WTC11 (cell line): Measurements from ENCODE around the gene RNF10. TPM values are rescaled to one million over a fixed set of nuclear protein-coding genes. Genes with fewer than 3 reads are reported as not detected.

Experiments
- ATAC-seq: fragments of 200-7000 bp; cut with Tn5 transposase; 2 replicates; pipeline ENCODE4 v1.10.0; 2021; ENCODE audit warnings: mild to moderate bottlenecking, moderate library complexity
- CTCF ChIA-PET: fragments of 300-600 bp; sonication (Branson Sonifier 250); formaldehyde crosslinking; loops from one replicate; lab custom pipeline; 2021; ENCODE audit warnings: antibody characterized with exemption; lab: Charles Lee
- POLR2A ChIA-PET: fragments of 350-600 bp; sonication (Branson Sonifier 250); formaldehyde crosslinking; loops from one replicate; lab custom pipeline; 2021; ENCODE audit warnings: antibody characterized with exemption; lab: Charles Lee
- DNase-seq: peaks from one replicate; pipeline ENCODE4 v3.0.0; 2021; ENCODE audit warnings: low spot score
- H3K27ac Mint-ChIP-seq: 2 replicates; pipeline ENCODE4 v1.8.0; 2021; ENCODE audit warnings: mixed read lengths
- H3K27me3 Mint-ChIP-seq: 2 replicates; pipeline ENCODE4 v1.8.0; 2021; ENCODE audit warnings: low read depth, mild to moderate bottlenecking, moderate library complexity, mixed read lengths
- H3K36me3 Mint-ChIP-seq: 2 replicates; pipeline ENCODE4 v1.8.0; 2021; ENCODE audit warnings: mixed read lengths
- H3K4me1 Mint-ChIP-seq: 2 replicates; pipeline ENCODE4 v1.8.0; 2022; ENCODE audit warnings: mixed read lengths
- H3K4me3 Mint-ChIP-seq: 2 replicates; pipeline ENCODE4 v1.8.0; 2021; ENCODE audit warnings: mild to moderate bottlenecking, moderate library complexity, mixed read lengths
- H3K9me3 Mint-ChIP-seq: 2 replicates; pipeline ENCODE4 v1.8.0; 2021; ENCODE audit warnings: mixed read lengths
- AFF4 ChIP-seq: sonication (generic); formaldehyde crosslinking; IDR thresholded peaks from 2 replicates; pipeline ENCODE4 v1.8.1; 2023; ENCODE audit warnings: mild to moderate bottlenecking, missing genetic modification reagents, borderline replicate concordance
- CDX4 ChIP-seq: fragments of 250-450 bp; sonication (Bioruptor Pico); IDR thresholded peaks from 2 replicates; pipeline ENCODE4 v1.9.0; 2021; ENCODE audit warnings: moderate library complexity, mild to moderate bottlenecking, inconsistent platforms, borderline replicate concordance
- CTCF ChIP-seq: fragments of 200-600 bp; IDR thresholded peaks from 2 replicates; pipeline ENCODE4 v1.8.0; 2022; ENCODE audit warnings: antibody characterized with exemption
- E2F4 ChIP-seq: sonication (generic); formaldehyde crosslinking; IDR thresholded peaks from 2 replicates; pipeline ENCODE4 v1.8.1; 2022; ENCODE audit warnings: low read depth, mild to moderate bottlenecking, moderate library complexity, missing genetic modification reagents, borderline replicate concordance
- ELF4 ChIP-seq: sonication (generic); formaldehyde crosslinking; IDR thresholded peaks from 2 replicates; pipeline ENCODE4 v1.8.1; 2022; ENCODE audit warnings: low read depth, mild to moderate bottlenecking, moderate library complexity, missing genetic modification reagents
- ERG ChIP-seq: fragments of 250-450 bp; sonication (Bioruptor Pico); IDR thresholded peaks from 2 replicates; pipeline ENCODE4 v1.8.0; 2021; ENCODE audit warnings: mild to moderate bottlenecking
- ETV6 ChIP-seq: sonication (generic); formaldehyde crosslinking; IDR thresholded peaks from 2 replicates; pipeline ENCODE4 v1.8.1; 2022; ENCODE audit warnings: mild to moderate bottlenecking, missing genetic modification reagents
- FOXK1 ChIP-seq: sonication (generic); formaldehyde crosslinking; IDR thresholded peaks from 2 replicates; pipeline ENCODE4 v1.8.0; 2022; ENCODE audit warnings: mild to moderate bottlenecking, moderate library complexity, missing genetic modification reagents
- IRF2 ChIP-seq: sonication (generic); formaldehyde crosslinking; IDR thresholded peaks from 2 replicates; pipeline ENCODE4 v1.8.0; 2022; ENCODE audit warnings: low read depth, missing genetic modification reagents, borderline replicate concordance
- JAZF1 ChIP-seq: fragments of 250-450 bp; sonication (Bioruptor Pico); IDR thresholded peaks from 2 replicates; pipeline ENCODE4 v1.9.0; 2021; ENCODE audit warnings: moderate library complexity, mild to moderate bottlenecking, inconsistent platforms
- MYBL2 ChIP-seq: sonication (generic); formaldehyde crosslinking; IDR thresholded peaks from 2 replicates; pipeline ENCODE4 v1.8.1; 2023; ENCODE audit warnings: mild to moderate bottlenecking, moderate library complexity, missing genetic modification reagents
- RELA ChIP-seq: sonication (generic); formaldehyde crosslinking; IDR thresholded peaks from 2 replicates; pipeline ENCODE4 v1.8.1; 2022; ENCODE audit warnings: missing genetic modification reagents, mild to moderate bottlenecking, borderline replicate concordance
- RORB ChIP-seq: fragments of 250-450 bp; sonication (Bioruptor Pico); IDR thresholded peaks from 2 replicates; pipeline ENCODE4 v1.9.0; 2021; ENCODE audit warnings: mild to moderate bottlenecking
- SMAD3 ChIP-seq: sonication (generic); formaldehyde crosslinking; IDR thresholded peaks from 2 replicates; pipeline ENCODE4 v1.8.0; 2022; ENCODE audit warnings: missing genetic modification reagents, mild to moderate bottlenecking, borderline replicate concordance
- STAT6 ChIP-seq: sonication (generic); formaldehyde crosslinking; conservative IDR thresholded peaks from 2 replicates; pipeline ENCODE4 v1.8.1; 2023; ENCODE audit warnings: mild to moderate bottlenecking, low read depth, missing genetic modification reagents, moderate library complexity
- ZBTB21 ChIP-seq: sonication (generic); formaldehyde crosslinking; IDR thresholded peaks from 2 replicates; pipeline ENCODE4 v1.8.1; 2023; ENCODE audit warnings: mild to moderate bottlenecking, missing genetic modification reagents, borderline replicate concordance
- ZMAT4 ChIP-seq: fragments of 250-450 bp; sonication (Bioruptor Pico); IDR thresholded peaks from 2 replicates; pipeline ENCODE4 v1.9.0; 2021; ENCODE audit warnings: mild to moderate bottlenecking
- ZNF138 ChIP-seq: sonication (generic); formaldehyde crosslinking; conservative IDR thresholded peaks from 2 replicates; pipeline ENCODE4 v1.8.1; 2022; ENCODE audit warnings: mild to moderate bottlenecking, moderate library complexity, missing genetic modification reagents
- ZNF219 ChIP-seq: sonication (generic); formaldehyde crosslinking; IDR thresholded peaks from 2 replicates; pipeline ENCODE4 v1.8.0; 2023; ENCODE audit warnings: missing genetic modification reagents, mild to moderate bottlenecking, borderline replicate concordance
- ZNF396 ChIP-seq: fragments of 250-450 bp; sonication (Bioruptor Pico); IDR thresholded peaks from 2 replicates; pipeline ENCODE4 v1.8.0; 2021; ENCODE audit warnings: mild to moderate bottlenecking, moderate library complexity, borderline replicate concordance
- ZNF671 ChIP-seq: fragments of 250-450 bp; sonication (Bioruptor Pico); IDR thresholded peaks from 2 replicates; pipeline ENCODE4 v1.8.0; 2021; ENCODE audit warnings: mild to moderate bottlenecking
- ZSCAN18 ChIP-seq: fragments of 250-450 bp; sonication (Bioruptor Pico); IDR thresholded peaks from 2 replicates; pipeline ENCODE4 v2.1.2; 2022; ENCODE audit warnings: mild to moderate bottlenecking, moderate library complexity
- total RNA-seq: library from RNA; stranded (reverse); gene quantifications from 3 replicates; pipeline ENCODE4 v1.2.3, GENCODE V29; 2021

The RNF10 gene
- total RNA-seq, 1 experiment from 2014 or later, result 160 TPM

- Mint-ChIP-seq H3K36me3 (peaks cover 33% of the 10 kb centered on the region), H3K9me3 (no peaks in the 10 kb centered on the region), H3K27me3 (no peaks in the 10 kb centered on the region), H3K4me3 (no peak overlapping the region), H3K27ac (no peak overlapping the region), H3K4me1 (no peaks in the 10 kb centered on the region)
- DNase-seq, result no peak
- ChIA-PET CTCF (no interaction called here), POLR2A (no interaction called here)
- TF ChIP-seq ZMAT4 (CRISPR knock-in tag) (no peak), ZNF396 (CRISPR knock-in tag) (no peak), FOXK1 (CRISPR knock-in tag) (no peak), SMAD3 (CRISPR knock-in tag) (no peak), IRF2 (no peak), ZNF671 (CRISPR knock-in tag) (no peak), ZNF138 (CRISPR knock-in tag) (no peak), ZSCAN18 (no peak), ERG (no peak), ZBTB21 (CRISPR knock-in tag) (no peak), ETV6 (CRISPR knock-in tag) (no peak), ELF4 (CRISPR knock-in tag) (no peak), RELA (no peak), MYBL2 (no peak), ZNF219 (CRISPR knock-in tag) (no peak), AFF4 (CRISPR knock-in tag) (no peak), STAT6 (no peak)
- no peak for ATAC-seq
Observed at GRCh38 chr12:120554678-120555077, 20.5 kb downstream of the RNF10 start.

GRCh38 chr12:120557589-120557988 lies 23.4 kb downstream of the RNF10 start:
- Mint-ChIP-seq H3K4me1 (no peaks in the 10 kb centered on the region), H3K27me3 (no peaks in the 10 kb centered on the region), H3K4me3 (no peak overlapping the region), H3K27ac (no peak overlapping the region), H3K36me3 (peaks cover 55% of the 10 kb centered on the region), H3K9me3 (no peaks in the 10 kb centered on the region)
- ChIA-PET POLR2A (no interaction called here), CTCF (no interaction called here)
- ATAC-seq (no peak), DNase-seq (no peak)
- TF ChIP-seq JAZF1 (CRISPR knock-in tag) (no peak), E2F4 (CRISPR knock-in tag) (no peak), CTCF (no peak), ELF4 (CRISPR knock-in tag) (no peak), CDX4 (CRISPR knock-in tag) (no peak), RORB (no peak)
